ENCODE data around the gene ATOX1. TPM values are rescaled to one million over a fixed set of nuclear protein-coding genes. Genes with fewer than 3 reads are reported as not detected.
A peak's percentile ranks its signal among the peaks of the same experiment; 100 is the strongest.

ATOX1 gene

GRCh38 chr5:151695464-151695863 is 63.0 kb downstream of the ATOX1 start:
- Histone ChIP-seq H2AK5ac (ENCODE audit: low read length) (no peak overlapping the region), H3K36me3 (ENCODE audit: control insufficient read depth, insufficient read depth, low read length) (no peaks in the 10 kb centered on the region), H3K4me3 (ENCODE audit: low read length) (no peak overlapping the region), H2BK120ac (ENCODE audit: low read depth, low read length) (no peak overlapping the region), H3K79me2 (ENCODE audit: control insufficient read depth, insufficient read depth, low read length) (no peaks in the 10 kb centered on the region), H3K23ac (ENCODE audit: low read length) (no peak overlapping the region), H3K18ac (ENCODE audit: low read length) (no peak overlapping the region), H4K5ac (ENCODE audit: low read length) (no peak overlapping the region), H3K4ac (ENCODE audit: low read depth, low read length) (no peak overlapping the region), H2BK5ac (ENCODE audit: low read length) (no peak overlapping the region), H3K9ac (ENCODE audit: low read length) (no peak overlapping the region), H3K4me1 (ENCODE audit: control insufficient read depth, low read depth, low read length) (peaks cover 11% of the 10 kb centered on the region), H3K56ac (ENCODE audit: low read length) (no peak overlapping the region), H4K8ac (ENCODE audit: low read depth, low read length) (no peak overlapping the region), H3K79me1 (ENCODE audit: low read length) (no peaks in the 10 kb centered on the region), H3K4me2 (ENCODE audit: low read length) (no peak overlapping the region), H3K27ac (ENCODE audit: low read depth, low read length) (no peak overlapping the region), H2BK15ac (replicated peaks; ENCODE audit: low read depth) (no peak overlapping the region), H3K27me3 (ENCODE audit: insufficient read depth, low read length, poor library complexity) (no peaks in the 10 kb centered on the region)
- no peak for DNase-seq
- WGBS (ENCODE audit: extremely low coverage, insufficient coverage, low lambda C conversion rate), result no CpG with 5 or more reads among the region's 1 CpG

GRCh38 chr5:151694035-151694485 is 64.4 kb downstream of the ATOX1 start:
- Histone ChIP-seq H2AK5ac (ENCODE audit: low read length) (peak overlapping the region; percentile 47), H4K8ac (ENCODE audit: low read depth, low read length) (no peak overlapping the region), H3K4me3 (ENCODE audit: low read length) (no peak overlapping the region), H2BK15ac (replicated peaks; ENCODE audit: low read depth) (no peak overlapping the region), H3K79me2 (ENCODE audit: control insufficient read depth, insufficient read depth, low read length) (no peaks in the 10 kb centered on the region), H2BK120ac (ENCODE audit: low read depth, low read length) (no peak overlapping the region), H3K4me1 (ENCODE audit: control insufficient read depth, low read depth, low read length) (peaks cover 9% of the 10 kb centered on the region), H3K56ac (ENCODE audit: low read length) (peak overlapping the region; percentile 47), H3K36me3 (ENCODE audit: control insufficient read depth, insufficient read depth, low read length) (no peaks in the 10 kb centered on the region), H3K9ac (ENCODE audit: low read length) (no peak overlapping the region), H3K23ac (ENCODE audit: low read length) (no peak overlapping the region), H4K5ac (ENCODE audit: low read length) (no peak overlapping the region), H2BK5ac (ENCODE audit: low read length) (no peak overlapping the region), H3K27me3 (ENCODE audit: insufficient read depth, low read length, poor library complexity) (no peaks in the 10 kb centered on the region), H3K27ac (ENCODE audit: low read depth, low read length) (no peak overlapping the region), H3K4me2 (ENCODE audit: low read length) (no peak overlapping the region), H3K4ac (ENCODE audit: low read depth, low read length) (no peak overlapping the region), H3K18ac (ENCODE audit: low read length) (no peak overlapping the region), H3K79me1 (ENCODE audit: low read length) (no peaks in the 10 kb centered on the region)
- no CpG with 5 or more reads among the region's 3 CpGs for WGBS (ENCODE audit: extremely low coverage, insufficient coverage, low lambda C conversion rate)
- DNase-seq, result no peak

Small RNAs within 50 kb of the gene (small RNA-seq; reads per million reads assigned to genes)
- gene RN7SKP232 (ENCODE audit: insufficient read depth), result not detected

Data from mesendoderm (in vitro differentiated cells).